H1 (cell line): ENCODE data around the gene TSGA10IP. TPM values are rescaled to one million over a fixed set of nuclear protein-coding genes. Genes with fewer than 3 reads are reported as not detected.

Source experiments
- CBX5 ChIP-seq: fragments of 300-800, 300-1000 bp; sonication (generic); IDR thresholded peaks from 2 replicates; pipeline ENCODE4 v1.7.1; 2016; ENCODE audit warnings: antibody characterized with exemption, low read length, low read depth
- CTBP2 ChIP-seq: IDR thresholded peaks from 2 replicates; pipeline ENCODE4 v1.7.0; 2011; ENCODE audit warnings: borderline replicate concordance, mild to moderate bottlenecking, moderate library complexity, mixed read lengths, low read length; ENCODE audit not compliant: insufficient read depth, insufficient read length
- EP300 ChIP-seq, 2 experiments: IDR thresholded peaks; 1 replicate in 1 of 2; 2 replicates in 1 of 2; pipeline ENCODE4 v1.6.1; 2011 to 2012; ENCODE audit warnings: low read depth in 2 of 2, low read length in 2 of 2, mild to moderate bottlenecking in 2 of 2, borderline replicate concordance in 1 of 2, inconsistent platforms in 1 of 2, moderate library complexity in 1 of 2
- EZH2 ChIP-seq: fragments of 200-600 bp; sonication (generic); IDR thresholded peaks from 2 replicates; pipeline ENCODE4 v1.7.1; 2012; ENCODE audit warnings: low read depth, mild to moderate bottlenecking, moderate library complexity, low read length, inconsistent platforms; ENCODE audit not compliant: severe bottlenecking
- SP1 ChIP-seq: IDR thresholded peaks from 2 replicates; pipeline ENCODE4 v1.6.1; 2011; ENCODE audit warnings: low read depth, low read length
- TAF1 ChIP-seq: IDR thresholded peaks from 2 replicates; pipeline ENCODE4 v1.6.1; 2011; ENCODE audit warnings: mild to moderate bottlenecking, low read depth, low read length
- polyA plus RNA-seq, 7 experiments: library from polyadenylated mRNA; depleted of rRNA in 3 of 7; stranded (reverse) in 5 of 7; unstranded in 2 of 7; fragments of >200 nt in 5 of 7; fragments of 200-250 nt in 2 of 7; gene quantifications; 1 replicate in 5 of 7; 2 replicates in 1 of 7; 4 replicates in 1 of 7; pipeline versions ENCODE4 v1.2.1 to v1.2.3, GENCODE V29; 2011 to 2013; ENCODE audit warnings: missing spikeins in 2 of 7, mixed read lengths in 2 of 7
- total RNA-seq: library from RNA; stranded (reverse); fragmentation: NEBNext Ultra II Directional; extraction: Animal tissue kit (Norgen Biotek cat#: 25700); gene quantifications from 2 replicates; pipeline ENCODE4 v1.2.1, GENCODE V29; 2021

TSGA10IP gene
- total and polyA plus RNA-seq, 2 of the 8 experiments (the other 6 are each of a cell fraction or from before 2014, with no cell fraction given) = 1.9 to 6.0 TPM

DNA sequence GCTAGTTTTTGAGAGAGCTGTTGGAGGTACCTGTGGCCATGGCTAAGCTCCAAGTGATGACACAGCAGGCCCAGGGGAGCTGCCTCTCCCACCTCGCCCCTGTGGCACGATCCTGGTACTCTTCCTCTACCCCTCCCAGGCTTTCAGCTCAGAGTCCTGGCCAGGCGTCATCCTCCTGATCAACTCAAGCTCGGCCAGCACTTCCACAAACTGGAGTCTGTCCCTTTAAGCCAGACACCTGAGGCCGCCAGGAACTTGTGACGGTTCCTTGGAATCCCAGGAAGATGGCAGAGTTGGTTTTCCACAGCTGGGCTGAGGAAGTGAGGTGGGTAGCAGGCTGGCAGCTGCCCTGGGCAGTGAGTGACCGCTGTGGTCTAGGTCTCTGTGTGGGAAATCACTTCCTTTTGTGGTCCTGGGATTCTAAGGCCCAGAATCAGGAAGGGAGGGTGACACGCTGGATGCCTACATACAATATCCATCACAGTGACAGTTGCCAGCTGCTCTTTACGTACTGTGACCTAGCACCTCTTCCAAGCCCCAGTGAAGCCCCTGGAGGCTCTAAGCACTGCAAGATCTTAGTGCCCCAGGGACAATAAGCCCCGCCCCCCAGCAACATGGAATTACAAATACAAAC, 63.3 kb downstream of the TSGA10IP start (continued):
- no peak for TF ChIP-seq EZH2
- no peak for TF ChIP-seq CBX5
- no peak for TF ChIP-seq EP300 (IDR thresholded peaks at IDR 0.05; ENCODE audit: borderline replicate concordance in 1 of 2, low read depth in 2 of 2, low read length in 2 of 2)
- TF ChIP-seq CTBP2 = no peak
- no peak for TF ChIP-seq SP1
- TF ChIP-seq TAF1 = no peak

Other genes starting within 250 kb of the TSGA10IP start
- 36.4 and 37.4 TPM in 2 replicates for gene KAT5, start 233.2 kb upstream of the TSGA10IP start, total RNA-seq
- 26.7 and 35.0 TPM in 2 replicates for gene KAT5, start 233.2 kb upstream of the TSGA10IP start, polyA plus RNA-seq (2011; rRNA removed)
- 37.9 and 40.2 TPM in 2 replicates for gene RNASEH2C, start 224.7 kb upstream of the TSGA10IP start, total RNA-seq
- 60.3 and 74.8 TPM in 2 replicates for gene RNASEH2C, start 224.7 kb upstream of the TSGA10IP start, polyA plus RNA-seq (2011; rRNA removed)
- gene AP5B1, start 164.5 kb upstream of the TSGA10IP start, total RNA-seq = 9.9 and 10.0 TPM in 2 replicates
- 7.6 and 10.3 TPM in 2 replicates for gene AP5B1, start 164.5 kb upstream of the TSGA10IP start, polyA plus RNA-seq (2011; rRNA removed)
- gene OVOL1, start 158.4 kb upstream of the TSGA10IP start, total RNA-seq = 3.3 and 3.4 TPM in 2 replicates
- 2.6 and 3.3 TPM in 2 replicates for gene OVOL1, start 158.4 kb upstream of the TSGA10IP start, polyA plus RNA-seq (2011; rRNA removed)
- gene SNX32, start 111.5 kb upstream of the TSGA10IP start, total RNA-seq = 1.1 and 2.2 TPM in 2 replicates
- gene SNX32, start 111.5 kb upstream of the TSGA10IP start, polyA plus RNA-seq (2011; rRNA removed) = 0.76 and 1.4 TPM in 2 replicates
- gene CFL1, start 87.3 kb upstream of the TSGA10IP start, total RNA-seq = 1,252 and 1,270 TPM in 2 replicates
- gene CFL1, start 87.3 kb upstream of the TSGA10IP start, polyA plus RNA-seq (2011; rRNA removed) = 1,365 and 1,809 TPM in 2 replicates
- gene MUS81, start 85.0 kb upstream of the TSGA10IP start, total RNA-seq = 30.2 and 36.0 TPM in 2 replicates
- 31.5 and 44.1 TPM in 2 replicates for gene MUS81, start 85.0 kb upstream of the TSGA10IP start, polyA plus RNA-seq (2011; rRNA removed)
- 8.8 and 9.7 TPM in 2 replicates for gene EFEMP2, start 72.7 kb upstream of the TSGA10IP start, total RNA-seq
- 17.2 and 24.2 TPM in 2 replicates for gene EFEMP2, start 72.7 kb upstream of the TSGA10IP start, polyA plus RNA-seq (2011; rRNA removed)
- not detected in 2 replicates for gene CTSW, start 65.6 kb upstream of the TSGA10IP start, total RNA-seq
- gene CTSW, start 65.6 kb upstream of the TSGA10IP start, polyA plus RNA-seq (2011; rRNA removed) = not detected in 2 replicates
- gene FIBP, start 57.0 kb upstream of the TSGA10IP start, total RNA-seq = 74.3 and 79.9 TPM in 2 replicates
- 173 and 184 TPM in 2 replicates for gene FIBP, start 57.0 kb upstream of the TSGA10IP start, polyA plus RNA-seq (2011; rRNA removed)
- 30.8 and 33.3 TPM in 2 replicates for gene CCDC85B, start 54.8 kb upstream of the TSGA10IP start, total RNA-seq
- gene CCDC85B, start 54.8 kb upstream of the TSGA10IP start, polyA plus RNA-seq (2011; rRNA removed) = 19.8 and 40.6 TPM in 2 replicates
- 6.3 and 7.5 TPM in 2 replicates for gene FOSL1, start 45.1 kb upstream of the TSGA10IP start, total RNA-seq
- 7.2 and 11.6 TPM in 2 replicates for gene FOSL1, start 45.1 kb upstream of the TSGA10IP start, polyA plus RNA-seq (2011; rRNA removed)
- gene C11orf68, start 26.4 kb upstream of the TSGA10IP start, total RNA-seq = 24.0 and 24.1 TPM in 2 replicates
- gene C11orf68, start 26.4 kb upstream of the TSGA10IP start, polyA plus RNA-seq (2011; rRNA removed) = 51.2 and 68.5 TPM in 2 replicates
- 98.7 and 108 TPM in 2 replicates for gene DRAP1, start 26.1 kb upstream of the TSGA10IP start, total RNA-seq
- 62.5 and 81.2 TPM in 2 replicates for gene DRAP1, start 26.1 kb upstream of the TSGA10IP start, polyA plus RNA-seq (2011; rRNA removed)
- 46.1 and 48.5 TPM in 2 replicates for gene SART1, start 16.3 kb downstream of the TSGA10IP start, total RNA-seq
- 9.7 and 22.4 TPM in 2 replicates for gene SART1, start 16.3 kb downstream of the TSGA10IP start, polyA plus RNA-seq (2011; rRNA removed)
- 35.8 and 39.9 TPM in 2 replicates for gene EIF1AD, start 56.7 kb downstream of the TSGA10IP start, total RNA-seq
- 29.5 and 32.6 TPM in 2 replicates for gene EIF1AD, start 56.7 kb downstream of the TSGA10IP start, polyA plus RNA-seq (2011; rRNA removed)
- gene BANF1, start 57.0 kb downstream of the TSGA10IP start, total RNA-seq = 330 and 345 TPM in 2 replicates
- 467 and 516 TPM in 2 replicates for gene BANF1, start 57.0 kb downstream of the TSGA10IP start, polyA plus RNA-seq (2011; rRNA removed)
- gene CST6, start 66.5 kb downstream of the TSGA10IP start, total RNA-seq = 1.6 and 1.8 TPM in 2 replicates
- 7.6 and 8.6 TPM in 2 replicates for gene CST6, start 66.5 kb downstream of the TSGA10IP start, polyA plus RNA-seq (2011; rRNA removed)
- not detected in 2 replicates for gene CATSPER1, start 81.0 kb downstream of the TSGA10IP start, total RNA-seq
- gene CATSPER1, start 81.0 kb downstream of the TSGA10IP start, polyA plus RNA-seq (2011; rRNA removed) = not detected in 2 replicates
- 21.1 and 21.4 TPM in 2 replicates for gene GAL3ST3, start 103.7 kb downstream of the TSGA10IP start, total RNA-seq
- gene GAL3ST3, start 103.7 kb downstream of the TSGA10IP start, polyA plus RNA-seq (2011; rRNA removed) = 21.1 and 35.0 TPM in 2 replicates
- gene SF3B2, start 106.9 kb downstream of the TSGA10IP start, total RNA-seq = 231 and 237 TPM in 2 replicates
- 182 and 270 TPM in 2 replicates for gene SF3B2, start 106.9 kb downstream of the TSGA10IP start, polyA plus RNA-seq (2011; rRNA removed)
- 34.4 and 36.0 TPM in 2 replicates for gene PACS1, start 124.8 kb downstream of the TSGA10IP start, total RNA-seq
- 11.5 and 20.4 TPM in 2 replicates for gene PACS1, start 124.8 kb downstream of the TSGA10IP start, polyA plus RNA-seq (2011; rRNA removed)